ENCODE results near the gene MBD5. TPM values are rescaled to one million over a fixed set of nuclear protein-coding genes. Genes with fewer than 3 reads are reported as not detected.

Gene MBD5
- polyA plus RNA-seq, 1 of the 3 experiments (the other 2 are of a cell fraction), result 7.4 TPM

DNA sequence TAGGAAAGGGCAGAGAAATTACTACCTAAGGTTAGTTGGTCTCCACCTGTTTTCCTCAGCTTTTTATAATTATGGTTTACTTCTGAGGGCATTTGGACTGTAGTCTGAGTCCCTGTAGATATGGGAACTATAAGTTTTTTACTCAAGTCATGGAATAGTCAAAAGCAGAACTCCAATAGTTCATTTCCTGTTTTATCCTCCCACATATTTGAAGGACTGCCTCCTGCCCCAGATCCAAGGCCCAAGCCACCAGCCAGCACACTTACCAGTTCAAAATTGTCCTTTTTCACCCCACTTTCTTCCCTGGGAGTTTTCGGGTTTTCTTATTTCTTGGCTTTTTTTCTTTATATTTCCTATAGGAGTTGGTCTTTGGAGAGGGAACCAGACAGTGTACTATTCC, 164.1 kb downstream of the MBD5 start (continued):
- TF ChIP-seq, protein P1, sequence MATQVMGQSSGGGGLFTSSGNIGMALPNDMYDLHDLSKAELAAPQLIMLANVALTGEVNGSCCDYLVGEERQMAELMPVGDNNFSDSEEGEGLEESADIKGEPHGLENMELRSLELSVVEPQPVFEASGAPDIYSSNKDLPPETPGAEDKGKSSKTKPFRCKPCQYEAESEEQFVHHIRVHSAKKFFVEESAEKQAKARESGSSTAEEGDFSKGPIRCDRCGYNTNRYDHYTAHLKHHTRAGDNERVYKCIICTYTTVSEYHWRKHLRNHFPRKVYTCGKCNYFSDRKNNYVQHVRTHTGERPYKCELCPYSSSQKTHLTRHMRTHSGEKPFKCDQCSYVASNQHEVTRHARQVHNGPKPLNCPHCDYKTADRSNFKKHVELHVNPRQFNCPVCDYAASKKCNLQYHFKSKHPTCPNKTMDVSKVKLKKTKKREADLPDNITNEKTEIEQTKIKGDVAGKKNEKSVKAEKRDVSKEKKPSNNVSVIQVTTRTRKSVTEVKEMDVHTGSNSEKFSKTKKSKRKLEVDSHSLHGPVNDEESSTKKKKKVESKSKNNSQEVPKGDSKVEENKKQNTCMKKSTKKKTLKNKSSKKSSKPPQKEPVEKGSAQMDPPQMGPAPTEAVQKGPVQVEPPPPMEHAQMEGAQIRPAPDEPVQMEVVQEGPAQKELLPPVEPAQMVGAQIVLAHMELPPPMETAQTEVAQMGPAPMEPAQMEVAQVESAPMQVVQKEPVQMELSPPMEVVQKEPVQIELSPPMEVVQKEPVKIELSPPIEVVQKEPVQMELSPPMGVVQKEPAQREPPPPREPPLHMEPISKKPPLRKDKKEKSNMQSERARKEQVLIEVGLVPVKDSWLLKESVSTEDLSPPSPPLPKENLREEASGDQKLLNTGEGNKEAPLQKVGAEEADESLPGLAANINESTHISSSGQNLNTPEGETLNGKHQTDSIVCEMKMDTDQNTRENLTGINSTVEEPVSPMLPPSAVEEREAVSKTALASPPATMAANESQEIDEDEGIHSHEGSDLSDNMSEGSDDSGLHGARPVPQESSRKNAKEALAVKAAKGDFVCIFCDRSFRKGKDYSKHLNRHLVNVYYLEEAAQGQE (IDR thresholded peaks at IDR 0.05; ENCODE audit: low read depth, low read length), result no peak
- no peak for TF ChIP-seq TAF1 (IDR thresholded peaks at IDR 0.05; ENCODE audit: borderline replicate concordance, low read depth, low read length)

DNA sequence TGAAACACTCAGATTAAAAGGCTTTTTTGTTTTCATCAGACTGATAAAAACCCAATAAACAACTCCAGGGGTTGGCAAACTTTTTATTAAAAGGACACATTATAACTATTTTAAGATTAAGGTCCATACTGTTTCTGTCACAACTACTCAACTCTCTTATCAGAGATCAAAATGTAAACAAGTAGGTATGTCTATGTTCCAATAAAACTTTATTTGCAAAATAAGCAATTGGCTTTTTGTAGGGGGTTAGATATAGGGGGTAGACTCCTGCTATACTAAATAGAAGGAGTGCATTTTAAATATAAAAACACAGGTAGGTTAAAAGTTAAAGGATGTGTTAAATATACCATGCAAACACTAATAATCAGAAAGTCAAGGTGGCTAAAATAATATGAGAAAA, 174.0 kb downstream of the MBD5 start:
- ChIA-PET CTCF (no interaction called here), POLR2A (no interaction called here)
- Histone ChIP-seq H3K79me2 (ENCODE audit: insufficient read depth) (no peaks in the 10 kb centered on the region), H3K4me1 (ENCODE audit: control insufficient read depth in 1 of 2, insufficient read depth in 2 of 2, low read depth in 1 of 2, low read length in 1 of 2) (no peaks in the 10 kb centered on the region), H3K27me3 (ENCODE audit: insufficient read depth) (no peaks in the 10 kb centered on the region), H3K4me3 (ENCODE audit: low read depth in 2 of 2, low read length in 1 of 2) (no peak overlapping the region), H4K20me1 (ENCODE audit: insufficient read depth) (no peaks in the 10 kb centered on the region), H3K9ac (no peak overlapping the region), H3K4me2 (no peak overlapping the region), H2AFZ (ENCODE audit: low read depth) (no peak overlapping the region), H3K36me3 (replicated peaks in 1 of 2; ENCODE audit: control insufficient read depth in 1 of 2, insufficient read depth in 2 of 2, low read length in 1 of 2) (no peaks in the 10 kb centered on the region), H3F3A (replicated peaks; ENCODE audit: insufficient read depth) (peaks cover 12% of the 10 kb centered on the region), H3K27ac (ENCODE audit: low read depth in 2 of 2, low read length in 1 of 2) (no peak overlapping the region), H3K9me3 (no peaks in the 10 kb centered on the region), H3K9me2 (no peaks in the 10 kb centered on the region)
- DNase-seq, result no peak
- TF ChIP-seq MEF2A (IDR thresholded peaks at IDR 0.05; ENCODE audit: borderline replicate concordance, low read depth) (no peak), RAD21 (IDR thresholded peaks at IDR 0.05; ENCODE audit: low read length) (no peak), CHD2 (IDR thresholded peaks at IDR 0.05; ENCODE audit: low read length, partially characterized antibody) (no peak), GABPA (IDR thresholded peaks at IDR 0.05; ENCODE audit: low read depth) (no peak), RFX5 (IDR thresholded peaks at IDR 0.05; ENCODE audit: low read length) (no peak), SIN3A (IDR thresholded peaks at IDR 0.05; ENCODE audit: borderline replicate concordance, low read depth, low read length) (no peak), JUND (IDR thresholded peaks at IDR 0.05) (no peak), SMC3 (IDR thresholded peaks at IDR 0.05; ENCODE audit: low read depth, low read length) (no peak), EZH2phosphoT487 (IDR thresholded peaks at IDR 0.05; ENCODE audit: borderline replicate concordance, low read depth) (no peak), YY1 (IDR thresholded peaks at IDR 0.05; ENCODE audit: low read depth) (no peak), FOSL2 (IDR thresholded peaks at IDR 0.05; ENCODE audit: borderline replicate concordance, low read depth) (no peak), TCF12 (IDR thresholded peaks at IDR 0.05) (no peak), POLR2AphosphoS5 (IDR thresholded peaks at IDR 0.05; ENCODE audit: low read depth, low read length) (no peak)
- TF ChIP-seq, protein P2, sequence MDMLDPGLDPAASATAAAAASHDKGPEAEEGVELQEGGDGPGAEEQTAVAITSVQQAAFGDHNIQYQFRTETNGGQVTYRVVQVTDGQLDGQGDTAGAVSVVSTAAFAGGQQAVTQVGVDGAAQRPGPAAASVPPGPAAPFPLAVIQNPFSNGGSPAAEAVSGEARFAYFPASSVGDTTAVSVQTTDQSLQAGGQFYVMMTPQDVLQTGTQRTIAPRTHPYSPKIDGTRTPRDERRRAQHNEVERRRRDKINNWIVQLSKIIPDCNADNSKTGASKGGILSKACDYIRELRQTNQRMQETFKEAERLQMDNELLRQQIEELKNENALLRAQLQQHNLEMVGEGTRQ (IDR thresholded peaks at IDR 0.05; ENCODE audit: borderline replicate concordance, low read depth, low read length), result no peak
- TF ChIP-seq, protein P3, sequence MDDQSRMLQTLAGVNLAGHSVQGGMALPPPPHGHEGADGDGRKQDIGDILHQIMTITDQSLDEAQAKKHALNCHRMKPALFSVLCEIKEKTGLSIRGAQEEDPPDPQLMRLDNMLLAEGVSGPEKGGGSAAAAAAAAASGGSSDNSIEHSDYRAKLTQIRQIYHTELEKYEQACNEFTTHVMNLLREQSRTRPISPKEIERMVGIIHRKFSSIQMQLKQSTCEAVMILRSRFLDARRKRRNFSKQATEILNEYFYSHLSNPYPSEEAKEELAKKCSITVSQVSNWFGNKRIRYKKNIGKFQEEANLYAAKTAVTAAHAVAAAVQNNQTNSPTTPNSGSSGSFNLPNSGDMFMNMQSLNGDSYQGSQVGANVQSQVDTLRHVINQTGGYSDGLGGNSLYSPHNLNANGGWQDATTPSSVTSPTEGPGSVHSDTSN (IDR thresholded peaks at IDR 0.05), result no peak
- TF ChIP-seq, protein P4, sequence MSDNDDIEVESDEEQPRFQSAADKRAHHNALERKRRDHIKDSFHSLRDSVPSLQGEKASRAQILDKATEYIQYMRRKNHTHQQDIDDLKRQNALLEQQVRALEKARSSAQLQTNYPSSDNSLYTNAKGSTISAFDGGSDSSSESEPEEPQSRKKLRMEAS (IDR thresholded peaks at IDR 0.05; ENCODE audit: low read depth), result no peak
- TF ChIP-seq, protein P1 (IDR thresholded peaks at IDR 0.05; ENCODE audit: low read depth, low read length), result no peak
- TF ChIP-seq, protein P5, sequence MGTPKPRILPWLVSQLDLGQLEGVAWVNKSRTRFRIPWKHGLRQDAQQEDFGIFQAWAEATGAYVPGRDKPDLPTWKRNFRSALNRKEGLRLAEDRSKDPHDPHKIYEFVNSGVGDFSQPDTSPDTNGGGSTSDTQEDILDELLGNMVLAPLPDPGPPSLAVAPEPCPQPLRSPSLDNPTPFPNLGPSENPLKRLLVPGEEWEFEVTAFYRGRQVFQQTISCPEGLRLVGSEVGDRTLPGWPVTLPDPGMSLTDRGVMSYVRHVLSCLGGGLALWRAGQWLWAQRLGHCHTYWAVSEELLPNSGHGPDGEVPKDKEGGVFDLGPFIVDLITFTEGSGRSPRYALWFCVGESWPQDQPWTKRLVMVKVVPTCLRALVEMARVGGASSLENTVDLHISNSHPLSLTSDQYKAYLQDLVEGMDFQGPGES (IDR thresholded peaks at IDR 0.05; ENCODE audit: low read depth, low read length), result no peak
- TF ChIP-seq, protein P6, sequence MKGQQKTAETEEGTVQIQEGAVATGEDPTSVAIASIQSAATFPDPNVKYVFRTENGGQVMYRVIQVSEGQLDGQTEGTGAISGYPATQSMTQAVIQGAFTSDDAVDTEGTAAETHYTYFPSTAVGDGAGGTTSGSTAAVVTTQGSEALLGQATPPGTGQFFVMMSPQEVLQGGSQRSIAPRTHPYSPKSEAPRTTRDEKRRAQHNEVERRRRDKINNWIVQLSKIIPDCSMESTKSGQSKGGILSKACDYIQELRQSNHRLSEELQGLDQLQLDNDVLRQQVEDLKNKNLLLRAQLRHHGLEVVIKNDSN (IDR thresholded peaks at IDR 0.05; ENCODE audit: borderline replicate concordance, low read depth), result no peak

Data from SK-N-SH (cell line).